Prostate gland (tissue), 2 donors: ENCODE results near the gene C20orf202.

ENCODE experiments used
- POLR2A ChIP-seq: fragments of 450-650 bp; IDR thresholded peaks from one replicate; pipeline ENCODE4 v1.6.1; 2016; ENCODE audit warnings: antibody characterized with exemption, mild to moderate bottlenecking
- POLR2AphosphoS5 ChIP-seq: sonication (generic); formaldehyde crosslinking; IDR thresholded peaks from one replicate; pipeline ENCODE4 v1.6.1; 2017; ENCODE audit warnings: antibody characterized with exemption
- TF ChIP-seq, protein P1 (sequence below), 4 experiments: fragments of 200-600 bp in 2 of 4; fragments of 450-650 bp in 2 of 4; sonication (generic) in 2 of 4; IDR thresholded peaks; 1 replicate in 3 of 4; 2 replicates in 1 of 4; pipeline ENCODE4 v1.5.1; 2016 to 2019; ENCODE audit warnings: antibody characterized with exemption in 4 of 4, mild to moderate bottlenecking in 2 of 4, moderate library complexity in 2 of 4

DNA sequence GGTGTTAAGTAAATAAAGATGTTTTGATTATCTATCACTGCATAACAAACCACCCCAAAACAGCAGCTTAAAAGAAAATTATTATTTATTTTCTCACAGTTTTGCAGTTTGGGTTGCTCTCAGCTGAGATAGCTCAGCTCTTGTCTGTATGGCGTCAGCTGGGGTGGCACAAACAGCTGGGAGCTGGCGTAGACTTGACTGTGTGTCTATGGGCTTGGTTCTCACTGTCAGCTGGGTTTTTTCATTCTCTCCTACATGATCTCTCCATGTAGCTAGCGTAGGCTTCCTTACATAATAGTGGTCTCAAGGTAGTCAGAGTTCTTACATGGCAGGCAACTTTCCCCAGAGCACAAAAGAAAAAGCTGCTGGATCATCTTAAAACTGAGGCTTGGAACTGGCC is 12.0 kb upstream of the C20orf202 start:
- TF ChIP-seq POLR2A = no peak
- TF ChIP-seq, protein P1, sequence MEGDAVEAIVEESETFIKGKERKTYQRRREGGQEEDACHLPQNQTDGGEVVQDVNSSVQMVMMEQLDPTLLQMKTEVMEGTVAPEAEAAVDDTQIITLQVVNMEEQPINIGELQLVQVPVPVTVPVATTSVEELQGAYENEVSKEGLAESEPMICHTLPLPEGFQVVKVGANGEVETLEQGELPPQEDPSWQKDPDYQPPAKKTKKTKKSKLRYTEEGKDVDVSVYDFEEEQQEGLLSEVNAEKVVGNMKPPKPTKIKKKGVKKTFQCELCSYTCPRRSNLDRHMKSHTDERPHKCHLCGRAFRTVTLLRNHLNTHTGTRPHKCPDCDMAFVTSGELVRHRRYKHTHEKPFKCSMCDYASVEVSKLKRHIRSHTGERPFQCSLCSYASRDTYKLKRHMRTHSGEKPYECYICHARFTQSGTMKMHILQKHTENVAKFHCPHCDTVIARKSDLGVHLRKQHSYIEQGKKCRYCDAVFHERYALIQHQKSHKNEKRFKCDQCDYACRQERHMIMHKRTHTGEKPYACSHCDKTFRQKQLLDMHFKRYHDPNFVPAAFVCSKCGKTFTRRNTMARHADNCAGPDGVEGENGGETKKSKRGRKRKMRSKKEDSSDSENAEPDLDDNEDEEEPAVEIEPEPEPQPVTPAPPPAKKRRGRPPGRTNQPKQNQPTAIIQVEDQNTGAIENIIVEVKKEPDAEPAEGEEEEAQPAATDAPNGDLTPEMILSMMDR (IDR thresholded peaks at IDR 0.05) = no peak
- no peak for TF ChIP-seq POLR2AphosphoS5
